GM20431 (cell line): ENCODE measurements around the gene STC2.
"Not testable (repeated sequence)": the region's sequence is repeated elsewhere in the genome, so short reads cannot be mapped to it uniquely, and the experiment has no call there.

ENCODE experiments used
- in situ Hi-C: fragments of 300-500 bp; cut with MseI, MboI; formaldehyde crosslinking; loops from one replicate; pipeline ENCODE4 v1.15.0; 2020; ENCODE audit warnings: low sequenced_read_pairs; ENCODE audit not compliant: unreplicated experiment

Gene STC2, protein sequence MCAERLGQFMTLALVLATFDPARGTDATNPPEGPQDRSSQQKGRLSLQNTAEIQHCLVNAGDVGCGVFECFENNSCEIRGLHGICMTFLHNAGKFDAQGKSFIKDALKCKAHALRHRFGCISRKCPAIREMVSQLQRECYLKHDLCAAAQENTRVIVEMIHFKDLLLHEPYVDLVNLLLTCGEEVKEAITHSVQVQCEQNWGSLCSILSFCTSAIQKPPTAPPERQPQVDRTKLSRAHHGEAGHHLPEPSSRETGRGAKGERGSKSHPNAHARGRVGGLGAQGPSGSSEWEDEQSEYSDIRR

GRCh38 chr5:173327948-173328843, at the start of gene STC2:
TSS of gene STC2 (minus strand) at chr5:173328414. CDS start at chr5:173328193, 221 bp downstream.
- in situ Hi-C loops = no loop called here

DNA sequence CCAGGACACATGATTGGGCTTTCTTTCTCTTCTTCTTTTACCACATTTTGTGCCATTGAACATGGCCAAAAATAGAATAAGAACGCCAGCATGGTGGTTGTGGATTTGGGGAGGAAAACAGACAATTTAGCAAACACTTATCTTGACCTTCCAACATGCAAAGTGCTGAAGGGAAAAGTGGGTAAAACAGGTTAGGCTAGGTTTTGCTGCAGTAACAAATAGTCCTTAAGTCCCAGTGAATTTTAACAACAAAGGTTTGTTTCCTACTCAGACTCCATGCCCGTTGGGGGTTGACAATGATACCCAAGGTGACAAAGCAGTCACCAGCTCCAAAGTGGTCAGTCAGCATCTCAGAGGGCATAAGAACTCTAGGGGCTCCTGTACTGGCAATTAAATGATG, 43.2 kb upstream of the STC2 start:
- in situ Hi-C loops = no loop called here

- in situ Hi-C loops = not testable (repeated sequence)
Measured at GRCh38 chr5:173363406-173363805, 35.2 kb upstream of the STC2 start.

- in situ Hi-C loops = no loop called here
Measured at GRCh38 chr5:173355561-173355960, 27.3 kb upstream of the STC2 start.

GRCh38 chr5:173354645-173355044, 26.4 kb upstream of the STC2 start:
- in situ Hi-C loops = no loop called here

DNA sequence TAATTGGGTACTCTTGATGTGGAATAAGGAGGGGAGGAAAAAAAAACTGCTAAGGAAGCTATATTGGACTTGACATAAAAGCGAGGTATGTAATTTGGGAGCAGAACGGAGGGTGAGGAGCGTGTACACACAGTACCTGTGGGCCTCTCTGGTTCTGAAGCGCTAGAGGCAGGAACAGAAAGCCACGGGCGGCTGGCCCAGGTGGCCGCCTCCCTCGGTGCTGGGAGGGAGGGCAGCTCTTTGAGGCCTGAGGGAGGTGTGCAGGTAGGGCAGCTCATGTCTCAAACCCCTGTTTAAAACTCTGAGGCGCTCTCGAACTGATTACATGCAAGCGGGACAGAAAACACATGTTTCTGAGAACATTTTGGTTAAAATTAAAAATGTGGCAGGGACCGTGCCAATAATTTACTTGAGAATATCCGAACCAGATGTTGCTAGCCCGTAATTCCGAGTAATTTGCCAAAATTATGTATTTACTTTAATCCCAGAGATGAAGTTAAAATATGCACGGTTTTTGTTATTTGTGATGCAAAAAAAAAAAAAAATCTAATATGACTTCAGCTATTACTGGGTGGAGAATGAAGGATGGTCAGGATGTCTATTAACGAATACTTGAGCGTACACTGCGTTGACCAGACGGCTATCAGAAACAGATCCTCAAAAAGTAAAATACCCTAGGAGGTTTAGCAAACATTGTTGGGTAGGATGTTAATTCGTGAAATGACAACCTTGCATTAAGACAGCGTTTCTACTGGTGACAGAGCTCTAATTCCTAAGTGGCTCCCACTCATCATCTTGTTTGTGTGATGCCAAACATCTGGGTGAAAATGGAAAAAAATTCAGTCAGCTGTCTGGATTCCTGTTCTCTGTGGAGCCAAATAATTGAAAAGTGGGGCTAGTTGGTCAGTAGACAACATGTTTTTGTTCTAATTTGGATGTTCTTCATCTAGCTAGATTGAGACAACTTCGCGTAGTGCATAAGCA, 24.4 kb upstream of the STC2 start:
- in situ Hi-C loops = no loop called here

DNA sequence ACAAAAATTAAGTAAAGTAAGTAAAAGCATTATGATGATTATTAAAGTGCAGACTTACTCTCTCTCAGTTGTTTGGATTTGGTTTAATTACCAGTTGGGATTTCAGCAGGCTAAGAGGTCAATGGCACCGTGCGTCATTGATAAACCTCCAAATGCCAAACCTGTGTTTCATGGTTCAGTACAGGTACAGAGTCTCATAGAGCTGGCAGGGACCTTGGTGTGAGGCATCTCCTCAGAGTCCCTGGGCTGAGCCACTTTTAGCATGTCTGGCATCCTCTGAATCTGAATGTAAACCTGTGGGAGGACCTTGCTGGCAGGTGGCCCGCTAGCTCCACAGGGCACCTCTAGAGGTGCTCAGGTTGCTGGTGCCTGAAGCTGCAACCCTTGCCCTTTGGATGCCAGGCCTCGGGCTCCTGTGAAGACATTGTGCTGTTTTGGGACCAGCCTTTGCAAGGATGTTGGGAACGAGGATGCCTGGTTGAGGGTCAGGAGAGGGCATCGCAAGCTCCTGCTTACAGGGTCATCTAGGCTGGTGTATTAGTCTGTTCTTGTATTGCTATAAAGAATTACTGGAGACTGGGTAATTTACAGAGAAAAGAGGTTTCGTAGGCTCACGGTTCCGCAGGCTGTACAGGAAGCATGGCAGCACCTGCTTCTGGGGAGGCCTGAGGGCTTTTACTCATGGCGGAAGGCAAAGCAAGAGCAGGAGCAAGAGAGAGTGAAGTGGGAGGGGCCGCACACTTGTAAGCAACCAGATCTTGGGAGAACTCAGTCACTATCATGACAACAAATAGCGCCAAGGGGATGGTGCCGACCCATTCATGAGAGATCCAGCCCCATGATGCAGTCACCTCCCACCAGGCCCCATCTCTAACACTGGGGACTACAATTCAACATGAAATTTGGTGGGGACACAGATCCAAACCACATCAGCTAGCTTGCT, 14.9 kb upstream of the STC2 start:
- in situ Hi-C loops = no loop called here

DNA sequence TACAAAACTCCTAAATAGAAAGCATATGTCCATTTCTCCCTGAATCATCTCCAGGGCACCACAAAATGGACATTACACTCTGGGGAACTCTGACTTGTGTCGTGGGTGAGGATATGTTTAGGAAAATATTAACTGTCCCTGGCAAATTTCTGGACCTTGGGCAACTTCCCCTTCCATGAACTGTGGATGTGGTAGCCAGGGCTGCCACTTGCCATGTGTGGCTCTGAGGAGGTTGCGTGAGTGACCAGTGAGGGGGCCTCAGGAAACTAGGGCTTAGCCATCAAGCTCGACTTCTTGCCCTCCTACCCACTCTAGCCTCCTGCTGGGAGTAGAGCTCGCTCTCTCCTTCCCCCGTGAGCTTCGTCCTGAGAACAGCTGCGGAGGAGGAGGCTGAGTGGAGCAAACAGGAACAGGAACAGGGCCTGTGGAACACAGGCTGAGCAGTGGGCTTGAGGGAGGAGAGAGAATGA, 13.8 kb upstream of the STC2 start:
- in situ Hi-C loops = no loop called here

DNA sequence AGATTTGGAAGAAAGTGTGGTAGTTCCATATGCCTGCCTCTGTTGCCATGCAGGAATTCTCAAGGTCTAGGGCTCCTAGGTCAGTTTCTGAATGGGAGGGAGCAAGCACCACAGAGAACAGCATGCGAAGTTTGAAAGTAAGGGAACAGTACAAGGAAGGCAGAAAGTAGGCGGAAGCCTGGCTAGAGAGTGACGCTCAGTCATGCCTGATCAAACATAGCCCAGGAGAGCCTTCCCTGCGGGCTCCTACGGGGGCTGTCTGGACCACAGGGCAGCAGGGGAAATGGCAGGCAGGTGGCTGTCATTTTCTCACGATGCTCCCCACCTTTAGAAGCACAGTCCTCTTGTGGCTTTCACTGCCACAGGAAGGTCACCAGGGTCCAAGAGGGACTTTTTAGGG, 12.8 kb upstream of the STC2 start:
- in situ Hi-C loops = no loop called here

GRCh38 chr5:173340451-173340850, 12.2 kb upstream of the STC2 start:
- in situ Hi-C loops = no loop called here

GRCh38 chr5:173339286-173339685, 11.1 kb upstream of the STC2 start:
- in situ Hi-C loops = no loop called here

- in situ Hi-C loops = no loop called here
Measured at GRCh38 chr5:173338380-173339015, 10.3 kb upstream of the STC2 start.

DNA sequence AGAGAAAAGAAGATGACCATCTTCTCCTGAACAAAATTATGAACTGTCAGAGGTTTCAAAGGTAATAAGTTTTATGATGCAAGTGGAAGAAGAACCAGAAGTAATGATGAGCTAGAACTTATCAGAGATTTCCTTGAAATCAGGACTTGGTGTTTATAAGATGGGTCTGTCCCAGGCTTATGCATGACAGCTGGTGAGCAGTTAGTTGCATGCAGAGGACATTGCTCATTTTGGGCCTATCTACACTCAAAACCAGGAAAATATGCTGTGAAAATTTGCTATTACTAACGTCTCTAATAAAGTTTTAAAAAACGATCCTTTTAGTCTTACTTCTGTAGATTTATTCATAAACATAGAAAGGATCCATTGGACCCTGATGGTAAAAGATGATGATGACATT, 6.6 kb upstream of the STC2 start:
- in situ Hi-C loops = no loop called here

DNA sequence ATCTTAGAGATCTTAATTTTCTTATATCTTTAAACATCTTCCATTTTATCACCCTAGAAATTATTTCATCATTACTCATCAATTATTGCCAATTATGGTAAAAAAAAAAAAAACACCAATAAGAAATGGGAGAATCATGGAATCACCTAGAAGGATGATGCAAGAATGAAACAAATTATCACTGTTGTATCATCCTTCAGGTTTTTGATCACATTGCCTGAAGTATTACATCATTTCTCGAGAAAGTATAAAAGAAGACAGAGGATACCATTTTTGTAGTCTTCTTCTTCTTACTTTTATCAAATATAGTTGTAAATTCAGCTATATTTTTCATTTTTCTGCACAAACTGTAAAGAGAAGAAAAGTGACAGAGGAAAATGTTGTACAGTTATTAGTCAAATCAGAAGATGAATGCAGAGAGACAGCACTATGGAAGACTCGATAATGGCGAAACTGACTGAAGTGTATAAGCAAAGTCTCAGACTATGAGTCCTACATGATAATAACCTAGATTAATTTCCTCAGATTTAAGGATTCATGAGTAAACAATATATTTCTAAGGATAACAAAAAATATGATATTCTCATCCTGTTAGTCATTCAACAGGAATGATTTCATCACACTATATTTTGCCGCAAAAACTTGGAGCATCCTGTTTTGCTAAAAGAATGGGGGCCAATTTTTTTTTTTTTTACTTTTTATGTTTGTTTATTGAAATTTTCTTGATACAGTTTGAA, 5.9 kb upstream of the STC2 start:
- in situ Hi-C loops = no loop called here

- in situ Hi-C loops = no loop called here
Measured at GRCh38 chr5:173331956-173332479, 3.8 kb upstream of the STC2 start.

DNA sequence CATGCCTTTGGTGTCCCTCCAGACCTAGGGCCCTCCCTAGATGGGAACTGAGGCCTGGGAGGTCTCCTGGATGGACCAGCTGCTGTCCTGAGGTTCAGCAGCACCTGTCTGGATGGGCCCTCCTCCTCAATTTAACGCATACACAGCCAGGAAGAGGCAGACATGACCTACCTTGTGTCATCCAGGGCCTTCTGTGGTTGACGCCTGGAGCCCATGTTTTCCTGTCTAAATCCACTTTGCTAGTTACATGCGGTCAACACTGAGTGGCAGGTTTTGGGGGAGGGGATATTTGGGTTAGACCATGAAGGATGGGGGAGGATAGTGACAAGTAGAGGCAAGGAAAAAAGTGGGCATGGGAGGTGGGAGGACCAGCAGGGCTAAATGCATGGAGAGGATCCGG, 3.1 kb upstream of the STC2 start:
- in situ Hi-C loops = no loop called here

DNA sequence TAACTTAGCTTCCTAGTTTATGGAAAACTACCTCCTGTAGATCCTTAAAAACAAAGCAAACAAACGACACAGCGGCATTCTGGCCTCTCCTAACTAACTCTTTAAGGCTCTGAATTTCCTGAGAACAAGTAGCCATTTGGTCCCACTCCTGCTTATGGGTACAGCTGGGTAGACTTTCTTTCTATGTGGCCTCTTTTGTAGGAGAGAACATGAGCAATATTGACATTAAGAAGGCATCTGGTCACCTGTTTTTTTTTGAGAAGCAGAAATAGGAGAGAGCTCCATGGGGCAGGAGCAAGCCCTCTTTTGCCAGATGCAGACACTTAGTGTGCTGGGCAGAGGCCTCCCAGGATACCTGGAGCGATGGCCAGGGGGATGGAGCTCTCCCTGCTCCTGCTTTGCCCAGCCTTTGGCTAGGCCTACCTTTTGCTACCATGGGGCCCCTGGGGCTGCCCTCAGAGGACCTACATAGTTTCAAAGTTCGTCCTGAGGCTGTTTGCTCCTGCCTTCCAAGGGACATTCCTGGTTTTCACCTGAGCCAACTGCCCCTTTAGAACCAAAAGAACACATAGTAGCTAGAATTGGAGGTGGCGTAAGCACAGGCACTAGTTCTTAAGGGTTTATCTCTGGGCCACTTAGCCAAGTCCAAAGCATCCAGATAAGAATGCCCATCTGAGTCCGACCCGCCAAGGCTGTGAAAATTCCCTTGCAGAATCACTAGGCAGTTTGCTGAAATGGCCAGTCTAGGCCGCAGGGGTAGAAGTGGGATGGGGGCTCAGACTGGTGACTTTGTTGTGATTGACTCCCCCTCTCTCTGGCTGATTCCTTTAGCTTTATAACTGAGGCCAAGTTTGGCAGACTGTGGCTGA, 2.4 kb upstream of the STC2 start:
- in situ Hi-C loops = no loop called here
